ENCODE results near the gene GCLM. TPM values are rescaled to one million over a fixed set of nuclear protein-coding genes. Genes with fewer than 3 reads are reported as not detected.
A peak's percentile ranks its signal among the peaks of the same experiment; 100 is the strongest.

Gene GCLM
- total RNA-seq, 1 experiment from 2014 or later = 14.1 TPM

- 0 out of 2 replicates have a peak, but pooled peaks have one; percentile 15 for TF ChIP-seq ARID4B (CRISPR knock-in tag; IDR thresholded peaks at IDR 0.05; ENCODE audit: borderline replicate concordance)
- 0 out of 2 replicates have a peak, but pooled peaks have one; percentile 44 for TF ChIP-seq CREB1 (CRISPR knock-in tag; IDR thresholded peaks at IDR 0.05)
- no peak for TF ChIP-seq ZMAT4 (CRISPR knock-in tag; IDR thresholded peaks at IDR 0.05)
- no peak for TF ChIP-seq SMAD3 (CRISPR knock-in tag; IDR thresholded peaks at IDR 0.05; ENCODE audit: borderline replicate concordance)
- TF ChIP-seq ZSCAN18 (CRISPR knock-in tag; IDR thresholded peaks at IDR 0.05) = no peak
- TF ChIP-seq ATF2 (CRISPR knock-in tag; IDR thresholded peaks at IDR 0.05; ENCODE audit: borderline replicate concordance, low read depth) = no peak
- no peak for TF ChIP-seq ZNF396 (CRISPR knock-in tag; IDR thresholded peaks at IDR 0.05; ENCODE audit: borderline replicate concordance)
- TF ChIP-seq RELA (CRISPR knock-in tag; IDR thresholded peaks at IDR 0.05; ENCODE audit: borderline replicate concordance) = 0 out of 2 replicates have a peak, but pooled peaks have one; percentile 38
These were observed 660 bp downstream of the GCLM start (continued) for GRCh38 chr1:93908394-93909145.

GRCh38 chr1:93907718-93908117 lies 1.5 kb downstream of the GCLM start:
- TF ChIP-seq MAX (CRISPR knock-in tag; IDR thresholded peaks at IDR 0.05) (no peak), FOXP4 (CRISPR knock-in tag; IDR thresholded peaks at IDR 0.05) (no peak), ESRRA (CRISPR knock-in tag; IDR thresholded peaks at IDR 0.05; ENCODE audit: borderline replicate concordance) (no peak), ZMAT4 (CRISPR knock-in tag; IDR thresholded peaks at IDR 0.05) (no peak), MYBL2 (CRISPR knock-in tag; IDR thresholded peaks at IDR 0.05) (no peak), HMGA2 (CRISPR knock-in tag; IDR thresholded peaks at IDR 0.05) (no peak), PRDM15 (CRISPR knock-in tag; IDR thresholded peaks at IDR 0.05) (no peak)
- Mint-ChIP-seq H3K27ac (no peak overlapping the region), H3K4me1 (peaks cover 25% of the 10 kb centered on the region), H3K27me3 (ENCODE audit: low read depth) (peaks cover 10% of the 10 kb centered on the region; the same call in 1 of the 2 replicates), H3K4me3 (peak overlapping the region; percentile 82), H3K9me3 (no peaks in the 10 kb centered on the region), H3K36me3 (no peaks in the 10 kb centered on the region)
- DNase-seq (ENCODE audit: low spot score) (no peak), ATAC-seq (no peak)
- ChIA-PET POLR2A (no interaction called here), CTCF (no interaction called here)
